GM18520 (cell line): ENCODE measurements around the gene MEST.
"Not testable (repeated sequence)": the region's sequence is repeated elsewhere in the genome, so short reads cannot be mapped to it uniquely, and the experiment has no call there.

Experiments used
- ATAC-seq: cut with Tn5 transposase; IDR thresholded peaks from one replicate; pipeline ENCODE4 v1.9.1; 2021; ENCODE audit not compliant: unreplicated experiment

MEST gene

GRCh38 chr7:130491841-130492522 is at the start of gene MEST:
Gene MEST (plus strand): TSS chr7:130492085. CDS start chr7:130492314, 229 bp downstream.
- no peak for ATAC-seq

- no peak for ATAC-seq
Measured at GRCh38 chr7:130442601-130443000, 49.3 kb upstream of the MEST start.

- ATAC-seq = no peak
Measured at GRCh38 chr7:130444234-130444633, 47.7 kb upstream of the MEST start.

- no peak for ATAC-seq
Measured at GRCh38 chr7:130444751-130445407, 47.0 kb upstream of the MEST start.

- no peak for ATAC-seq
Measured at GRCh38 chr7:130446259-130446658, 45.6 kb upstream of the MEST start.

- ATAC-seq = not testable (repeated sequence)
Measured at GRCh38 chr7:130451344-130451743, 40.5 kb upstream of the MEST start.

- ATAC-seq = no peak
Measured at GRCh38 chr7:130452951-130453350, 38.9 kb upstream of the MEST start.

GRCh38 chr7:130454959-130455358 is 36.9 kb upstream of the MEST start:
- ATAC-seq = no peak

GRCh38 chr7:130458257-130458656 is 33.6 kb upstream of the MEST start:
- ATAC-seq = no peak

- no peak for ATAC-seq
Measured at GRCh38 chr7:130461272-130461671, 30.6 kb upstream of the MEST start.

GRCh38 chr7:130463553-130464434 is 28.1 kb upstream of the MEST start:
- no peak for ATAC-seq

- no peak for ATAC-seq
Measured at GRCh38 chr7:130468612-130469011, 23.3 kb upstream of the MEST start.

- ATAC-seq = no peak
Measured at GRCh38 chr7:130471974-130472373, 19.9 kb upstream of the MEST start.

GRCh38 chr7:130473289-130473688 is 18.6 kb upstream of the MEST start:
- ATAC-seq = no peak

GRCh38 chr7:130473876-130474275 is 18.0 kb upstream of the MEST start:
- no peak for ATAC-seq

GRCh38 chr7:130475776-130476175 is 16.1 kb upstream of the MEST start:
- no peak for ATAC-seq

GRCh38 chr7:130476297-130477150 is 15.4 kb upstream of the MEST start:
- ATAC-seq = no peak

- no peak for ATAC-seq
Measured at GRCh38 chr7:130478991-130479390, 12.9 kb upstream of the MEST start.

- no peak for ATAC-seq
Measured at GRCh38 chr7:130479716-130480400, 12.0 kb upstream of the MEST start.

- ATAC-seq = no peak
Measured at GRCh38 chr7:130481898-130482297, 10.0 kb upstream of the MEST start.
